Natural killer cell (primary cell): ENCODE measurements around the gene JAKMIP1. TPM values are rescaled to one million over a fixed set of nuclear protein-coding genes. Genes with fewer than 3 reads are reported as not detected.

Experiments used
- ATAC-seq, 3 donors: fragments of 150-1000 bp in 2 of 3; fragments of 200-7000 bp in 1 of 3; cut with Tn5 transposase; 1 replicate in 1 of 3; 2 replicates in 2 of 3; pipeline ENCODE4 v1.10.0; 2021; ENCODE audit warnings: mild to moderate bottlenecking in 2 of 3, moderate library complexity in 2 of 3
- DNase-seq, 2 donors: peaks; one replicate each; pipeline versions ENCODE4 v3.0.0 to v3.0.0-alpha.2; 2013 to 2021; ENCODE audit warnings: mixed read lengths in 1 of 2
- H3K27ac ChIP-seq: one replicate; pipeline ENCODE4 v1.5.1; 2013; ENCODE audit warnings: mild to moderate bottlenecking, low read length
- H3K27me3 ChIP-seq: one replicate; pipeline ENCODE4 v1.6.1; 2013; ENCODE audit warnings: low read length; ENCODE audit not compliant: control insufficient read depth, insufficient read depth
- H3K36me3 ChIP-seq: one replicate; pipeline ENCODE4 v1.6.1; 2013; ENCODE audit warnings: low read length; ENCODE audit not compliant: control insufficient read depth, insufficient read depth
- H3K4me1 ChIP-seq: one replicate; pipeline ENCODE4 v1.6.1; 2013; ENCODE audit warnings: low read length; ENCODE audit not compliant: control insufficient read depth, insufficient read depth
- H3K4me3 ChIP-seq: one replicate; pipeline ENCODE4 v1.5.1; 2013; ENCODE audit warnings: low read length
- H3K9me3 ChIP-seq: one replicate; pipeline ENCODE4 v1.6.1; 2013; ENCODE audit warnings: low read length; ENCODE audit not compliant: control insufficient read depth, insufficient read depth
- H3K27ac Mint-ChIP-seq, 2 donors: one replicate each; pipeline ENCODE4 v1.8.0; 2022; ENCODE audit warnings: mild to moderate bottlenecking in 2 of 2, mixed read lengths in 2 of 2, moderate library complexity in 1 of 2
- H3K27me3 Mint-ChIP-seq, 2 donors: one replicate each; pipeline ENCODE4 v1.8.0; 2022; ENCODE audit warnings: low read depth in 2 of 2, mixed read lengths in 2 of 2
- H3K36me3 Mint-ChIP-seq: one replicate; pipeline ENCODE4 v1.8.0; 2022; ENCODE audit warnings: mixed read lengths
- H3K4me1 Mint-ChIP-seq, 2 donors: one replicate each; pipeline ENCODE4 v1.8.0; 2022; ENCODE audit warnings: mixed read lengths in 2 of 2
- H3K4me3 Mint-ChIP-seq: one replicate; pipeline ENCODE4 v1.8.0; 2022; ENCODE audit warnings: mild to moderate bottlenecking, moderate library complexity, mixed read lengths
- H3K9me3 Mint-ChIP-seq, 2 donors: one replicate each; pipeline ENCODE4 v1.8.0; 2022; ENCODE audit warnings: mixed read lengths in 2 of 2
- WGBS: methylation state at CpG from one replicate; pipeline ENCODE4 v1.1.7; 2013; ENCODE audit warnings: missing lambda C conversion rate; ENCODE audit not compliant: insufficient coverage; 5-methylcytosine and 5-hydroxymethylcytosine counted together
- intact Hi-C: fragments of 100-400 bp; cut with micrococcal nuclease; formaldehyde crosslinking; loops from one replicate; pipeline ENCODE4 v1.14.2; 2022
- total RNA-seq, 4 donors: library from RNA; stranded (reverse); fragments of 120-200 nt in 1 of 4; gene quantifications; one replicate each; pipeline versions ENCODE4 v1.2.3 to v1.2.4, GENCODE V29; 2013 to 2022
- TF ChIP-seq, protein P1 (sequence below): fragments of 200-600 bp; IDR thresholded peaks from one replicate; pipeline ENCODE4 v1.8.0; 2022; ENCODE audit warnings: antibody characterized with exemption

The JAKMIP1 gene
- total RNA-seq, 3 donors from 2014 or later (not counting 1 experiment from before 2014, with no cell fraction given), result 8.8 to 21.8 (median 16.4) TPM

GRCh38 chr4:6245246-6246169 lies 45.2 kb upstream of the JAKMIP1 start:
- WGBS, result 21% methylated on average over 67 of the region's 67 CpGs
- peaks cover 1 to 2% of the 10 kb centered on the region in 2 donors for H3K4me1 Mint-ChIP-seq
- peaks cover 2% of the 10 kb centered on the region for H3K4me1 ChIP-seq
- no peak overlapping the region for H3K4me3 Mint-ChIP-seq
- H3K4me3 ChIP-seq, result peak overlapping the region; percentile 25
- H3K36me3 ChIP-seq, result no peaks in the 10 kb centered on the region
- H3K9me3 ChIP-seq, result peaks cover 3% of the 10 kb centered on the region
- DNase-seq (no peak), ATAC-seq (no peak)
- no peak overlapping the region for H3K27ac ChIP-seq
- H3K27me3 ChIP-seq, result peaks cover 11% of the 10 kb centered on the region
- TF ChIP-seq, protein P1, sequence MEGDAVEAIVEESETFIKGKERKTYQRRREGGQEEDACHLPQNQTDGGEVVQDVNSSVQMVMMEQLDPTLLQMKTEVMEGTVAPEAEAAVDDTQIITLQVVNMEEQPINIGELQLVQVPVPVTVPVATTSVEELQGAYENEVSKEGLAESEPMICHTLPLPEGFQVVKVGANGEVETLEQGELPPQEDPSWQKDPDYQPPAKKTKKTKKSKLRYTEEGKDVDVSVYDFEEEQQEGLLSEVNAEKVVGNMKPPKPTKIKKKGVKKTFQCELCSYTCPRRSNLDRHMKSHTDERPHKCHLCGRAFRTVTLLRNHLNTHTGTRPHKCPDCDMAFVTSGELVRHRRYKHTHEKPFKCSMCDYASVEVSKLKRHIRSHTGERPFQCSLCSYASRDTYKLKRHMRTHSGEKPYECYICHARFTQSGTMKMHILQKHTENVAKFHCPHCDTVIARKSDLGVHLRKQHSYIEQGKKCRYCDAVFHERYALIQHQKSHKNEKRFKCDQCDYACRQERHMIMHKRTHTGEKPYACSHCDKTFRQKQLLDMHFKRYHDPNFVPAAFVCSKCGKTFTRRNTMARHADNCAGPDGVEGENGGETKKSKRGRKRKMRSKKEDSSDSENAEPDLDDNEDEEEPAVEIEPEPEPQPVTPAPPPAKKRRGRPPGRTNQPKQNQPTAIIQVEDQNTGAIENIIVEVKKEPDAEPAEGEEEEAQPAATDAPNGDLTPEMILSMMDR, result no peak
- peaks cover 59 to 69% of the 10 kb centered on the region in 2 donors for H3K27me3 Mint-ChIP-seq
- intact Hi-C loops, result no loop called here
- H3K36me3 Mint-ChIP-seq, result no peaks in the 10 kb centered on the region
- no peak overlapping the region for H3K27ac Mint-ChIP-seq
- no peaks in the 10 kb centered on the region for H3K9me3 Mint-ChIP-seq

GRCh38 chr4:6242271-6243029 lies 42.1 kb upstream of the JAKMIP1 start:
- TF ChIP-seq, protein P1, result no peak
- H3K27ac Mint-ChIP-seq, result no peak overlapping the region
- Histone ChIP-seq H3K4me1 (no peaks in the 10 kb centered on the region), H3K27me3 (peaks cover 11% of the 10 kb centered on the region), H3K9me3 (peaks cover 3% of the 10 kb centered on the region), H3K36me3 (no peaks in the 10 kb centered on the region), H3K27ac (no peak overlapping the region), H3K4me3 (no peak overlapping the region)
- DNase-seq (no peak), ATAC-seq (no peak)
- H3K4me1 Mint-ChIP-seq, result no peaks in the 10 kb centered on the region
- no peaks in the 10 kb centered on the region for H3K36me3 Mint-ChIP-seq
- 88% methylated on average over 10 of the region's 12 CpGs for WGBS
- peaks cover 43 to 44% of the 10 kb centered on the region in 2 donors for H3K27me3 Mint-ChIP-seq
- no peak overlapping the region for H3K4me3 Mint-ChIP-seq
- intact Hi-C loops, result no loop called here
- H3K9me3 Mint-ChIP-seq, result no peaks in the 10 kb centered on the region

DNA sequence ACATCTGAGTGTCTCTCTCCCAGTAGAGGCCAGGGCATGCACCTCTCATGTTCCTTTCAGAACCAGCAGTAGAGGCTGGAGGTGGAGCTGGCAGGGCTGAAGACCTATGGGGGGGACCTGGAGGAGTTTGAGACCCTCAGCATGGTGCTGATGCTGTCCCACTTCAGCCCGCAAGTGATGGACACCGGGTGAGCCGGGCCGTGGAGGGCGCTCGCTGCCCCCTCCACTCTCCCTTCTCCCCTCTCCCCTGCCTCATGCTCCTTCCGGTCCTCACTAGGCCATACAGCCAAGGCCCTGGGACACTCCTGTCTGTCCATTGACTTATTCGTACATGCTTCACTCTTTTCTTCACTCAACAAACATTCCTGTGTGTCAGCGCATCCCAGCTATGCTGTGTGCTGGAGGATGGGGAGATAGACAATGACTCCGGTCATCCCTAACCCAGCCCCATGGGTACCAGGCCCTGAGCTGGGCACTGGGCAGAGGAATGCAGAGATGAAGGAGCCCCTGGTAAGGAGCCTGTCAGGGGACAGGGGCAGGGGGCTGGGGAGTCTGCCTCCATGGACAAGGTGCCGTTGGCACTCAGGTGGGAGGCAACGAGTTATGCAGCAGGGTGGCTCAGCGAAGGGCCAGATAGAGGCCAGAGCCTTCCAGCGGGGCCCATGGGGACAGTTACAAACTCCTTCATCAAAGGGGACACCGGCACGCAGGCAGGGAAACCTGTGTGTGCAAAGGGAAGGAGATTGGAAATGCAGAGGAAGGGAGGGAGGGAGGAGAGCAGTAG lies 40.9 kb upstream of the JAKMIP1 start:
- Histone ChIP-seq H3K4me1 (no peaks in the 10 kb centered on the region), H3K9me3 (peaks cover 3% of the 10 kb centered on the region), H3K36me3 (no peaks in the 10 kb centered on the region), H3K27me3 (peaks cover 11% of the 10 kb centered on the region), H3K4me3 (no peak overlapping the region), H3K27ac (no peak overlapping the region)
- no peaks in the 10 kb centered on the region for H3K4me1 Mint-ChIP-seq
- peaks cover 32 to 34% of the 10 kb centered on the region in 2 donors for H3K27me3 Mint-ChIP-seq
- H3K9me3 Mint-ChIP-seq, result no peaks in the 10 kb centered on the region
- no peak for ATAC-seq
- intact Hi-C loops, result no loop called here
- WGBS, result 90% methylated on average over 16 of the region's 16 CpGs
- no peaks in the 10 kb centered on the region for H3K36me3 Mint-ChIP-seq
- DNase-seq, result no peak
- H3K27ac Mint-ChIP-seq, result no peak overlapping the region
- TF ChIP-seq, protein P1, result no peak
- H3K4me3 Mint-ChIP-seq, result no peak overlapping the region
